Epithelial cell of esophagus (primary cell): ENCODE measurements around the gene SINHCAF.

ENCODE experiments used
- DNase-seq: peaks from one replicate; pipeline ENCODE4 v3.0.0; 2010; ENCODE audit warnings: low read depth
- H3K4me3 ChIP-seq: 2 replicates; pipeline ENCODE4 v1.5.1; 2011; ENCODE audit warnings: mild to moderate bottlenecking, low read length, control low read depth
- TF ChIP-seq, protein P1 (sequence below): IDR thresholded peaks from 2 replicates; pipeline ENCODE4 v1.5.1; 2011; ENCODE audit warnings: low read depth, mild to moderate bottlenecking, low read length, control low read depth, inconsistent platforms; ENCODE audit not compliant: insufficient read depth; ENCODE audit errors: missing control alignments

SINHCAF gene

GRCh38 chr12:31298515-31298910 is 27.4 kb downstream of the SINHCAF start:
- no peak for DNase-seq
- TF ChIP-seq, protein P1, sequence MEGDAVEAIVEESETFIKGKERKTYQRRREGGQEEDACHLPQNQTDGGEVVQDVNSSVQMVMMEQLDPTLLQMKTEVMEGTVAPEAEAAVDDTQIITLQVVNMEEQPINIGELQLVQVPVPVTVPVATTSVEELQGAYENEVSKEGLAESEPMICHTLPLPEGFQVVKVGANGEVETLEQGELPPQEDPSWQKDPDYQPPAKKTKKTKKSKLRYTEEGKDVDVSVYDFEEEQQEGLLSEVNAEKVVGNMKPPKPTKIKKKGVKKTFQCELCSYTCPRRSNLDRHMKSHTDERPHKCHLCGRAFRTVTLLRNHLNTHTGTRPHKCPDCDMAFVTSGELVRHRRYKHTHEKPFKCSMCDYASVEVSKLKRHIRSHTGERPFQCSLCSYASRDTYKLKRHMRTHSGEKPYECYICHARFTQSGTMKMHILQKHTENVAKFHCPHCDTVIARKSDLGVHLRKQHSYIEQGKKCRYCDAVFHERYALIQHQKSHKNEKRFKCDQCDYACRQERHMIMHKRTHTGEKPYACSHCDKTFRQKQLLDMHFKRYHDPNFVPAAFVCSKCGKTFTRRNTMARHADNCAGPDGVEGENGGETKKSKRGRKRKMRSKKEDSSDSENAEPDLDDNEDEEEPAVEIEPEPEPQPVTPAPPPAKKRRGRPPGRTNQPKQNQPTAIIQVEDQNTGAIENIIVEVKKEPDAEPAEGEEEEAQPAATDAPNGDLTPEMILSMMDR, result no peak
- H3K4me3 ChIP-seq, result no peak overlapping the region

- no peak for DNase-seq
- TF ChIP-seq, protein P1, result no peak
- H3K4me3 ChIP-seq, result no peak overlapping the region
Observed at GRCh38 chr12:31297572-31298514, 28.1 kb downstream of the SINHCAF start.

DNA sequence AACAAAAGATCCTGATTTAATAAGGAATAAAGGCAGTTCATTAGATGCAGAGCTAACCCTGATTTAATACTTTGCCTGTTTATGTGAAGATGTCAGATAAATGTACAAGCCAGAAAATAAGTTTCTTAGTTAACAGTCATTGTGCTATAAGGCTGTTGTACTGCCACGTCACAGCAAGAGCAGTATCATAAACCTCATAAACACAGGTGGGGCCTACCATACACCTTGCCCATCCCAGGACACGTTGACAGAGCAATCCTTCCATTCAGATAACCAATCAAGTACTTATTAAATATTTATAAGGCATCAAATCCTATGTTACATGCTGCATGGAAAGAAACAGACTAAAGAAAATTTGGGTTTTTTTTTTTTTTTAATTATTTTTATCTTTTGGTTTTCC is 36.5 kb downstream of the SINHCAF start:
- TF ChIP-seq, protein P1, result no peak
- no peak for DNase-seq
- H3K4me3 ChIP-seq, result no peak overlapping the region

- DNase-seq, result no peak
Observed at GRCh38 chr12:31288381-31288780, 37.6 kb downstream of the SINHCAF start.

GRCh38 chr12:31280183-31280582 is 45.8 kb downstream of the SINHCAF start:
- DNase-seq, result no peak
- TF ChIP-seq, protein P1, result no peak
- H3K4me3 ChIP-seq, result no peak overlapping the region

More at GRCh38 chr12:31288381-31288780, 37.6 kb downstream of the SINHCAF start:
- no peak overlapping the region for H3K4me3 ChIP-seq
- TF ChIP-seq, protein P1, result no peak

GRCh38 chr12:31279390-31279924 is 46.5 kb downstream of the SINHCAF start:
- no peak overlapping the region for H3K4me3 ChIP-seq
- DNase-seq, result no peak
- TF ChIP-seq, protein P1, result no peak
